NCI-H187 (cell line): Measurements from ENCODE around the gene PIGN.
"Not testable (repeated sequence)": the region's sequence is repeated elsewhere in the genome, so short reads cannot be mapped to it uniquely, and the experiment has no call there.

Source experiments
- DNase-seq, 2 experiments: peaks; one replicate each; lab custom pipeline; 2025; lab: John Stamatoyannopoulos, UW

PIGN gene

DNA sequence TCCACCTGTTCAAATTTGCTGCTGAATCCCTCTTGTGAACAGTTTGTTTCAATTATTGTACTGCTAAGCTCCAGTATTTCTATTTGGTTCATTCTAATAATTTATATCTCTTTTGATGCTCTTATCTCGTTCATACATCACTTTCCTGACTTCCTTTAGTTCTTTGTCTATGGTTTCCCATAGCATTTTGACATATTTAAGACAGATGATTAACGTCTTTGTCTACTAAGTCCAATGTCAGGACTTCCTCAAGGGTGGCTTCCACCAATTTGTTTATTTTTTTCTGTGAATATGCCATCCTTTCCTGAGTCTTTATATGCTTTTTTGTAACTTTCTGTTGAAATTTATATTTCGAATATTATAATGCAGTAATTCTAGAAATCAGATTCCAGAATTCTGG is 9.6 kb downstream of the PIGN start:
- DNase-seq: no peak

DNA sequence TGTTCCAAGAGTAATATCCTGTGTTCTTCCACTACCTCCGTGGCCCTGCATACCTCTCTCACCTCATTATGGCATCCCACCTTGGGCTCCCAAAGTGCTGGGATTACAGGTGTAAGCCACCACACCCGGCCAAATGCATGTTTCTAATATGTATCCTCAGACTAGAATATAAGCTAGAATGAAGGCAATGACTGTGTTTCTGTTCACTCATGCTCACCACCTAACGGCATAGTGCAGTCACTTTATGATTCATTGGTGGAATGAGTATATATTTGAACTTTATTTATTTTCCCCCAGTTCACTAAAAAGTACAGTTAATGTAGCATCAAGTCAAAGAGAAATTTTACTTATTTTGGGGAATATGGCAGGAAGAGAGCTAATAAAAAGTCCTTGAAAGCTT is 11.3 kb downstream of the PIGN start:
- DNase-seq: no peak

DNA sequence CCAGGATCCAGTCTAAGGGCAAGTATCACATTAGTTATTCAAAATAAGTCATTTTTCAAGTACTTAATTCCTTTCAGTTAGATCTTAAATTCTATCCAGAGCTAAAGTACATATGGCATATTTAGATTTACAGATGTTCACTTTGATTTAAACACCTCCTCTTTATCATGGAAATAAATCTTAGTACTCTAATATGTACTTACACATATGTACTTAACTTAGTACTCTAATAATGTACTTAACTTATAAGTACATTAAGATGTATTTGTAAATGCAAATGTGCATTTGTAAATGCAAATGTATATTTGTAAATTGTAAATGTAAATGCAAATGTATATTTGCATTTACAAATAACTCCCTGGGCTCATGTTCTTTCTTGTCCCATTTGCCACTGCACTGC is 14.6 kb downstream of the PIGN start:
- DNase-seq: no peak

DNA sequence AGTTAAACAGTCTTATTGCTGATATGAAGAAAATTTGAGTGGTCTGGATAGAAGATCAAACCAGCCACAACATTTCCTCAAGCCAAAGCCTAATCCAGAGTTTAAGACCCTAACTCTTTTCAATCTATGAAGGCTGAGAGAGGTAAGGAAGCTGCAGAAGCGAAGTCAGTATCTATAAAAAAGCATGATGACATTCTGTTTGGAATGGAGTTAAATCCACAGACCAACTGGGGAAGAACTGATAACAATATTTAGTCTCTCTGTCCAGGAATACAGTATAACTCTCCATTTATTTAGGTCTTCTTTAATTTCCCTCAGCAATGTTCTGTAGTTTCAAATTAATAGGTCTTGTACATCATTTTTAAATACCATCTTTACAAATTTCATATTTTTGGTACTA is 16.0 kb downstream of the PIGN start:
- DNase-seq: no peak

DNA sequence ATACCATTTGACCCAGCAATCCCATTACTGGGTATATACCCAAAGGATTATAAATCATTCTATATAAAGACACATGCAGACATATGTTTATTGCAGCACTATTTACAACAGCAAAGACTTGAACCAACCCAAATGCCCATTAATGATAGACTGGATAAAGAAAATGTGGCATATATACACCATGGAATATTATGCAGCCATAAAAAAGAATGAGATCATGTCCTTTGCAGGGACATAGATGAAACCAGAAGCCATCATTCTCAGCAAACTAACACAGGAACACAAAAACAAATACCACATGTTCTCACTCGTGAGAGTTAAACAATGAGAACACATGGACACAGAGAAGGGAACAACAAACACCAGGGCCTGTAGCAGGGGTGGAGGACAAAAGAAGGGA is 20.3 kb downstream of the PIGN start:
- DNase-seq: not testable (repeated sequence)

DNA sequence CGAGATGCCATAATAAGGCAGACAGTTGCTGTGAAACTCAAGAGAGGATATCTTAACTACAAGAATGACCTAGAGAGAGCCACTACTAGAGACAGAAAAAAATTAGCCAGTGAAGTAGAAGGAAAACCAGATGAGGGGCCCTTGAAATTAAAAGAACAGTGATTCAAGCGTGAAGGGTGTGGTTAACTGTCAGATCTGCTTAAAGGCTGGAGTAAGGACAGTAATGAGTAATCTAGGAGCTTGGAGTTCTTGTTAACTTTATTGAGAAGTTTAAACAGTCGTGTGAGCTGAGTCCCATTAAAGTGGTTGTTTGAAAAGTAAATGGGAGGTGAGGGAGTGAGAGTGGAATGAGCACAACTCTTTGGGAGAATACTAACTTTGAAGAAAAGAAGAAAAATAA is 21.3 kb downstream of the PIGN start:
- no peak for DNase-seq

DNA sequence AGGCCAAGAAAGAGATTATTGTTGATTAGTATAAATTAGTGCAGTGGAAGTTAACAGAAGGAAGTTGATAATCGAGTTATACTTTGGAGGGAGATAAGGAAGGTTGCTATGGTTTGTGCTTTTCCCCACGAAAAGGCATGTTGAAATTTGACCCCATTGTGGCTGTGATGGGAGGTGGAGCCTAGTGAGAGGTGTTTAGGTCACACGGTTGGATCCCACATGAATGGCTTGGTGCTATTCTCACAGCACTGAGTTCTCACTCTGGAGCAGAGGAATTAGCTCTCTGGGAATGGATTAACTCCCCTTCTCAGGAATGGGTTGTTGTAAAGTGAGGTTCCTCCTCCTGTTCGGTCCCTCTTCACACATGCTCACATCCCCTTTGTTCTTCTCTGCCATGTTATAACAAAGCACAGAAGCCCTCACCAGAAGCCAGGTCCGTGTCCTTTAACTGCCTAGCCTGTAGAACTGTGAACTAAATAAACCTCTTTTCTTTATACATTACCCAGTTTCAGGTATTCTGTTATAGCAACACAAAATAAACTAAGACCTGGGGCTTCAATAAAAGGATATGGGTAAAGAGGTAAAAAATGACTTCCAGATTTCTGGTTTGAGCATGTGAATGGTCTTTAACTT is 21.9 kb downstream of the PIGN start:
- no peak for DNase-seq

DNA sequence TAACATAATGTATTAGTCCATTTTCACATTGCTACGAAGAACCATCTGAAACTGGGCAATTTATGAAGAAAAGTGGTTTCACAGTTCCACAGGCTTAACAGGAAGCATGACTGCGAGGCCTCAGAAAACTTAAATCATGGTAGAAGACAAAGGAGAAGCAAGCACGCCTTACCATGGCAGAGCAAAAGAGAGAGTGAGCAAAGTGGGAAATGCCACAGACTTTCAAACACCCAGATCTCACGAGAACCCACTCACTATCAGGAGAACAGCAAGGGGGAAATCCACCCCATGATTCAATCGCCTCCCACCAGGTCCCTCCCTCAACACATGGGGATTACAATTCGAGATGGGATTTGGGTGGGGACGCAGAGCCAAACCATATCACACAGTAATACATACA is 22.5 kb downstream of the PIGN start:
- DNase-seq: no peak

DNA sequence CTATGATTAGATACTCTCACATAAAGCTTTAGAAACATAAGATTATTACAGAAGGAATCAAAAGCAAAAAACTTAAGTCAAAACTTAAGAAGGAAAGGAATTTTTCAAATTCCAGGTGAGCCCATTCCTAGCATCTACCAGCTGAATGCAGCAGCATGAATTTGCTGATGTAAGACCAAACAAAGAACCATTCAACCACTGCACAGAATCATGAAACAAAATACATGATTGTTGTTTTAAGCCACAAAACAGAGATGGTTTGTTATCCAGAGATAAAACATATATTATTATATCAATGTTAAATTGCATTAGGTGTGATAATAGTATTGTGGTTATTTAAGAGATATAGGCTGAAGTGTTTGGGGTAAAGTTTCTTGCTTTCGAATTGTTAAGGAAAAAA is 29.0 kb downstream of the PIGN start:
- DNase-seq: no peak

DNA sequence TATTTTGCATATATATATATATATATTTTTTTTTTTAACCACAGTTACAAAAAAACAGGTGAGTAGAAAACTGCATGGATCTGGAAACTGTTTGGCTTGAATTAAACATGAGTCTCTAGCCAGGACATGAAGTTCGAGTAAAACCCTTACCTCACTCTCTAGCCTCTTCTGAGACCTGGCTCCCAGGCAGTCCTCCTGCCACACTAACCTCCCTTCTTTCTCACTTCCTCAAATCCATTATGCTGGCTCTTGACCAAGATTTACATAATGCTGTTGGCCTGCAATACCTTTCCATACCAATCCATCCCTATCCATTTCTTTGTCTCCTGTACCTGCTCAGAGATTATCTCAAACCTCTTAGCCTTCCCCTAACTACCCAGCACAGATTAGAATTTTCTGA is 34.0 kb downstream of the PIGN start:
- no peak for DNase-seq

DNA sequence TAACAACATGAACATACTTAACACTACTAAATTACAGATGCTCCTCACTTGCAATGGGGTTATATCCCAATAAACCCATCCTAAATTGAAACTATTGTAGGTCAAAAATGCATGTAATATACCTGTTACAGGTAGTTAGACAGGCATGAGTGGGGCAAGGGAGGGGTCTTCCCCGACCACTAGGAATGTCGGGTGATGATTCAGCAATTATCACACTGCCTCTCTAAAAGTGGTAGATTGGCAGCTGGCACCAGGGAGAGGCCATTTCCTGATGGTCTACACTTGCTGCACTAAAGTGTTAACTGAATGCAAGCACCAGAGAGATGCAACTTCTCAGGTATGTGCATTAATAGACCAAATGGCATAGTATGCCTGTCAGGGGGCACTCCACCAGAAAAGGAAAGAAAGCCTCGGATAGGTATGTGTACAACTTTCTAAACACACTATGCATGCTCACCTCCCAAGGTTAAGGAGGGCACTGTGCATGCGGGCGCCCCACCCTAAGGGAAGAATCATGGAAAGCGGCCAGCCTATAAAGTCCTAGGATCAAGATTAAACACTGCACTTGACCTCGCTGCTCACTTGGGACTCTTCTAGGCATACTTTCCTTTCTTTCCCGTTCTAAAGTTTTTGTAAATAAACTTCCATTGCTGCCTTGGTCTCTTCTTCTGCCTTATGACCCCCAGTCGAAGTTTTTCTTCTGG is 35.6 kb downstream of the PIGN start:
- DNase-seq: no peak

DNA sequence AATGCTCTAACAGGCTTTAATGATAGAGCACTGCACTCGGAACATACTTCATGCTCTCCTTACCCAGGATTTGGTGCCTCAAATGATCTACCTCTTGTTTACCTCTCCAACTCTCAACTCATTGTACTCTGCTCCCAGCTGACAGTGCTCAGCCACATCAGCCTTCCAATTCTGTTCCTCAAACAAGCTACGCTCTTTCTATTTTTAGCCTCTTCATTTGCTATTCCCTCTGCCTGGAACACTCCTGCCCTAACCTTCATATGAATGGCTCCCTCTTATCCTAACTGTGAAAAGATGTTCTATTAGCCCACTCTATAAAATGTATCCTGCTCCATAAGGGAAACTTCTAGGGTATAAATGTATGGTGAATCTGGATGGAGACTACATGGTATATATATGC is 42.5 kb downstream of the PIGN start:
- DNase-seq: no peak

DNA sequence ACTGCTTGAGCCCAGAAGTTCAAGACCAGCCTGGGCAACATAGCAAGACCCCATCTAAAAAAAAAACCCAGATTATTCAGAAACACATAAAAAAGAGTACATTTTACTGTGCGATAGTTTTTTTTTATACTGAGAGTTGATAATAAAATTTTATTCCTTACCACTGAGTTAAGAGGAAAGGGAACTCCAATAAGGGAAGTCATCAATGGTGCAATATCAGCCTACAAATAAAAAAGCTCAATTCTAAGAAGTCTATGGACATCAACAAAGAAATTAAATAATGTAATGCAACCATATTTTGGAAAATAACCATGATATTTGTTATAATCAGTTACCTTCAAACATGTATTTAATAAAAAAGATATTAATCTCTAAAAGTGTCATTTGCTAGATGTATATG is 46.6 kb downstream of the PIGN start:
- DNase-seq: no peak

DNA sequence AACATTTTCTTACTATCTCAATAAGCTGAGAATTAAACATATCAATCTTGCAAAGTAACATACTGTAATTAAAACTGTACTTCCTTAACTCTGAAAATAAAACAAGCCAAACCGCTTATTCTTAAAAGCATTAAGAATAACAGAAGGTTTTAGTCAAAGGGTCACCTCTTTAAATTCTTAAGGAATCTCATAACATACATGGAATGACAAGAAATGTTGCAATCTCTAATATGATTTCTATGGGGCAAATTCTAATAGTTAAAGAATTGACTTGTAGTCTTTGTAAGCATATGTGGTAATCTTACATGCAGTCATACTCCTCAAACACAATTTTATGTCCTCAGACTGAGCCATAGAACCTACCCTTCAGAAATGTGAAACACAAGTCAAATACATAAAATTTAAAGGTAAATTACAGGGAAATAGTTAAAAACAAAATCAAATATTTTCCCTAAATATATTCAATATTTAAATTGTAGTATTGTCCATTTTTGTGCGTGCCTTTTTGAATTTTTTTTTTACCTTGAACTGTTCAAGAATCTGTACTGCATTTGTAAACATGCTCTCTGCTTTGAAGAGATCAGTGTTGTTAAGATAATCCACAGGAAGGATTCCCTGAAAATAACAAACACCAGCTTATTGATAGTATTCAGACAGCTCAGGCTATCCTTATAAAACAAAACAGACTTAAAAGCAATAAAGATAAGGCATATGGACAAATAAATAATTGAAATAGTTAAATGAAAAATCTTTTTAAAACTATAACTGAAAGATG is 48.2 kb downstream of the PIGN start:
- DNase-seq: no peak

DNA sequence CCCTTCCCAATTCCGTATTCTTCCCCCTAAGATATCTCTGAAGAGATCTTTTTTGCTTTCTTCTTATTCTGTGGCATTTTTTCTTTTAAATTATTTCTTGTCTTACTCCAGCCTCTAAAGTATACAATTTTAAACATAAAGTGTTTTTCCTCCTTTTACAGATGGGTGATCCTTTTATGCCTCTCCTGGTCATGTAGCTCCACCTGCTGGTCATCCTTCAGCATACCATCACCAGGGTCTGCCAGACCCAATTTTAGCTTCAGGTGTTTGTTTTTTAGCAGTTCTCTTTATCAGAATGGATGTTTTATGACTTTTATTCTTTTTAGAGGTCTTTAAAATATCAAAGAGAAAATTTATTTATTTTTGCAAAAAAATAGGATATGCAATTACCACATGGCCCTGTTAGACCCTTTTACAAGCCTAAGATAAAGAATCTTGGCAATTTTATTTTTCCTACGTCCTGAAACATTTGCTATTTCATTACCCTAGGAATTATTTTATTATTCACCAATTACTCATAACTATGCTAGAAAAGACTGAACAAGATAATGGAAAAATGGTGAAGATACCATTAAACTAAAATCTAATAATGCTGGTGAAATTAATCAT is 55.5 kb downstream of the PIGN start:
- no peak for DNase-seq

DNA sequence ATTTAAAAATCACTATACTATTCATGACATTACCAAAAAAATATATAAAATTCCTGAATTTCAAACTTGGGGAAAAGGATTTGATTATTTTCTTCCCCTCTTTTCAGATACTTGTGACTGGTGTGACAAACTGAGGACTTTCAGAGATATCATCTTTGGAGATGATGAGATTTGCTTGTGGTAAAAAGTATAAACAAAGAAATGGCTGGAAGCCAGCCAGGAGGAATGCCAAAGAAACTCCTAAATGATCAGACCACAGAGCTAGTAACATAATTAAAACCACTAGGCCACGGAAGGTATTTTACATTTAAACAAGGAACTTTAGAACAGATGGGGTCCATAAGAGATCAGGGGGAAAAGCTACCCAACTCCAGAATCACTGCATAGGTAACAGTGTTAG is 58.7 kb downstream of the PIGN start:
- DNase-seq: no peak

DNA sequence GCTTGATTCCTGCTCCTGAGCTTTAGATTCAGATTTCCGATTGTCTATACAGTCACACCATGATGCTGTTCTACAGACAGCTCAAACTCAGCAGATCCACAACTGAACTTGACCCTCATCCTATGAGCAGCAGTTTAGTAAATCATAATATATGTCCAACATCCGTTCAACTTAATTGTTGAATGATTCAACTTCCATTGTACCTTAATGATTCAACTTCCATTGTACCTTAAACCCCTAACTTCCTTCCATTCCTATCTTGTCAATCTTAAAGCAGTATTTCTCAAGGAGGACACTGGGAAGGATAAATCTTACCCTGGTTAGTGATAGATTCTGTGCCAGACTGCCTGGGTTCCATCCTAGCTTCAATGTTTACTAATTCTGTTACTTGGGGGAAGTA is 60.1 kb downstream of the PIGN start:
- DNase-seq: no peak

DNA sequence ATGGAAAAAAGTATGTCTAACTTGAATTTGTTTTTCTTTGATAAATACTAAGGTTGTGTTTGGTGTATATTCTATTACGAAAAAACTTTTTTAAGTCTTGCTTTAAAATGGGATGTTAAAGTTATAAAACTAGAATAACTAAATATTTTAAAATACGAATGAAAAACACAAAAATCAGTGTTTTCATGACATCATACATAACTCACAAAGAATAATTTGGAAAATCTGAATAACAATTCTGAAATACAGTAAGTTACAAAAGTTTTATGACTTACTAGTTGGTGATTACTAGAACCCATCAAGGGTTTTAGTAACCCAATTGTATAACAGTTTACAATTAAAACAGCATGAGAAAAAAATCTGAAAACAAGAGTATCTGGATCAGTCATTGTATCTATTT is 61.2 kb downstream of the PIGN start:
- no peak for DNase-seq

DNA sequence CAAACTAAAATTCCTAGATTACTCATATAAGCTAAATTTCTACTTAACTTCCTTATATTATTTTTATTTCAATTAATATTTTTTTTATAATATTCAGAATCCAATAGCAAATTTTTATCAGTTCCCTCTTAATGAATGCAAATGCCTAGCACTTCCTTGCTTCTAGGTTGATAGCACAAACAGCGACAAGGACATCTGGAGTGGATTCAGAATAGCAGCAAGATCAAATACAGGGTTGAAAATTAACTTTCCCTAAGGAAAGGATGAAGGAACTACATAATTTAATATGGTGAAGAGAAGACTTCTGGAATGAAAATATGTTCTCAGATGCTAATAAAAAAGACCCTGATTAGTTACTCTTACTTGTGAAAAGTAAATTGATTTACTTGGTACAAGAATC is 64.5 kb downstream of the PIGN start:
- no peak for DNase-seq

DNA sequence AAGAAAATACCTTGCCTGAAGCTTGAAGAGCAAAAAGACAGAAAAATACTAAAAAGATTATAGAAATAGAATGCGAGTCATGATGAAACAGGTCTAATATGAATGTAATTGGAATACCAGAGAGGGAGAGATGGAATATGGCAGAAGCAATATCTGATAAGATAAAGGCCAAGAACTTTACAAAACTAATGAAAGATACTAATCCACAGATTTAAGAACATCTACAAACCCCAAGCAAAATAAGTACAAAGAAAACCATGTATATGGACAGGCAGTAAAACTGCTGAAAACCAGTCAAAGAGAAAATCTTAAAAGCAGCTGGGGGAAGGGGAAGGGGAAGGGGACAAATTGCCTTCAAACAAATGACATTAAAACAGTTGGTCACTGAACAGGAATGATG is 67.0 kb downstream of the PIGN start:
- DNase-seq: no peak

DNA sequence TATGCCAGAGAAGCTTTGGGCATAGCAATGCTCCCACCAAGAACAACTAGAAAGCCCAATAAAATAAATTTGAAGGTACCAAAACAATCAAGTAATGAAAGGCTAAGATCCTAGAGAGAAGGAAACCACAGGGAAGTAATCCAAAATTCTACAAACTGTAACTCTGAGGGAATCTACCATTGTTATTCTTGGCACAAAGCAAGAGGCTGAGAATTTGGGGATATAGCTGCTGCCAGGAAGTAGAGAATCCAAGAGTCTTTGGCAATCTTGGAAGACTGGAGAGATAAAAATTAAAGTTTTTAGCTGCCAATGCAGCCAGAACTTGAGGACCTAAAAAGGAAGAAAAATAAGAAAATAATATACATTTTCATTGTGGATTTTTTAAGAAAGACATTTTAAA is 68.5 kb downstream of the PIGN start:
- DNase-seq: no peak

DNA sequence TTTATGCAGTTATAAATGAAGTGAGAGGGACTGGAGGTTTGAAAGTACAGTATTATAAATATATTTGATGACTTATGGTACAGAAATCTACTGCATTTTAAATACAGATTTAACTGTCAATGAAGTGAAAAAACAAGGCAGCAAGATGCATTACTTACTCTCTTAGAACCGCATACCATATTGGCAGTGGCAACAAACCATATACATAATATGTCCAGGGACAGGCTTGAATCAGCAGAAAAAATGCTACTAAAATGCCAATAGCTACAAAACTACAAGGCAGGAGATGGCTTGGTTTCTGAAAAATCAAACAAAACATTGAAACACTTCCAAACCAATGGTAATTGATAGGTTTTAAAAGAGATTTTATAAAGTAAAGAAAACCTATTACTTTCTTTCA is 77.2 kb downstream of the PIGN start:
- DNase-seq: no peak

DNA sequence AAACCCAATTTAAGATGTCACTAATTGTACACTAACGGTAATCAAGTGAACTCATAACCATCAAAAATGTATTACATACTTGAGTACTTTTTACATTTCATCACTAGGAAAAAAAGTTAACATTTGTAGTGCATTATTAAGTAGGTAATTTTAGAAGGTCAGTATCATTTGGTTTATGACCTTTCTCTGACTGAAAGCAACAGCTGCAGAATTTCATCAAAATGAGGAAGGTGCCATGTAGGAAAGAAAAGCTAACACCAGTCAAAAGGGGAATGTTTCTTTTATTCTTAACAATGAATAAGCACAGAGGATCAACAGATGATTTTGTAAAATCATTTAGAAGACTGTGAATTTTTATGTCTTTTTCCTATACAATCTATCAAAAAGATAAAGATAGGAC is 79.0 kb downstream of the PIGN start:
- DNase-seq: no peak
